ENCODE measurements around the gene TMEM229B.

The TMEM229B gene

DNA sequence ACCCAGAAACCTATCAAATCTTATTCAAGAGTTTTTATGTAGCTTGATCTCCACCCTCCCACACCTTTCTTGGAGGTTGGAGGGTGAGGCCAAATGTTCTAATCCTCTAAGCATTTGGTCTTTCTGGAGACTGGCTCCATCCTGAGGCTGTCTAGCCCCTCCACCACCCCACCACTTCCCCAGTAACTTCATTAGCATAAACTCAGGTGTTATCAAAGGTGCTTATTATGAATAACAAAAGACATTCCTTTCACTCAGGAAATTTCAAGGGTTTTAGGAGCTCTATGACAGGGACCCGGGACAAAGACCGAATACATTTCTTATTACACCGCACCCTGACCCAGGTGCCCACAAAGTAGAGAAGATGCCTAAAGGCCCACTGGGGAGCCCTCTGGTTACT is 2.8 kb upstream of the TMEM229B start:
- DNase-seq (ENCODE audit: low read depth in 1 of 2, low spot score in 1 of 2), result no peak
- Histone ChIP-seq H3K4me3 (replicated peaks; ENCODE audit: insufficient read depth, low read length) (no peak overlapping the region), H3K27me3 (ENCODE audit: insufficient read depth, poor library complexity, severe bottlenecking) (no peaks in the 10 kb centered on the region), H3K27ac (replicated peaks) (no peak overlapping the region)
- TF ChIP-seq, protein P1, sequence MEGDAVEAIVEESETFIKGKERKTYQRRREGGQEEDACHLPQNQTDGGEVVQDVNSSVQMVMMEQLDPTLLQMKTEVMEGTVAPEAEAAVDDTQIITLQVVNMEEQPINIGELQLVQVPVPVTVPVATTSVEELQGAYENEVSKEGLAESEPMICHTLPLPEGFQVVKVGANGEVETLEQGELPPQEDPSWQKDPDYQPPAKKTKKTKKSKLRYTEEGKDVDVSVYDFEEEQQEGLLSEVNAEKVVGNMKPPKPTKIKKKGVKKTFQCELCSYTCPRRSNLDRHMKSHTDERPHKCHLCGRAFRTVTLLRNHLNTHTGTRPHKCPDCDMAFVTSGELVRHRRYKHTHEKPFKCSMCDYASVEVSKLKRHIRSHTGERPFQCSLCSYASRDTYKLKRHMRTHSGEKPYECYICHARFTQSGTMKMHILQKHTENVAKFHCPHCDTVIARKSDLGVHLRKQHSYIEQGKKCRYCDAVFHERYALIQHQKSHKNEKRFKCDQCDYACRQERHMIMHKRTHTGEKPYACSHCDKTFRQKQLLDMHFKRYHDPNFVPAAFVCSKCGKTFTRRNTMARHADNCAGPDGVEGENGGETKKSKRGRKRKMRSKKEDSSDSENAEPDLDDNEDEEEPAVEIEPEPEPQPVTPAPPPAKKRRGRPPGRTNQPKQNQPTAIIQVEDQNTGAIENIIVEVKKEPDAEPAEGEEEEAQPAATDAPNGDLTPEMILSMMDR (IDR thresholded peaks at IDR 0.05; ENCODE audit: insufficient read depth, low read length), result no peak
- TF ChIP-seq, protein P2, sequence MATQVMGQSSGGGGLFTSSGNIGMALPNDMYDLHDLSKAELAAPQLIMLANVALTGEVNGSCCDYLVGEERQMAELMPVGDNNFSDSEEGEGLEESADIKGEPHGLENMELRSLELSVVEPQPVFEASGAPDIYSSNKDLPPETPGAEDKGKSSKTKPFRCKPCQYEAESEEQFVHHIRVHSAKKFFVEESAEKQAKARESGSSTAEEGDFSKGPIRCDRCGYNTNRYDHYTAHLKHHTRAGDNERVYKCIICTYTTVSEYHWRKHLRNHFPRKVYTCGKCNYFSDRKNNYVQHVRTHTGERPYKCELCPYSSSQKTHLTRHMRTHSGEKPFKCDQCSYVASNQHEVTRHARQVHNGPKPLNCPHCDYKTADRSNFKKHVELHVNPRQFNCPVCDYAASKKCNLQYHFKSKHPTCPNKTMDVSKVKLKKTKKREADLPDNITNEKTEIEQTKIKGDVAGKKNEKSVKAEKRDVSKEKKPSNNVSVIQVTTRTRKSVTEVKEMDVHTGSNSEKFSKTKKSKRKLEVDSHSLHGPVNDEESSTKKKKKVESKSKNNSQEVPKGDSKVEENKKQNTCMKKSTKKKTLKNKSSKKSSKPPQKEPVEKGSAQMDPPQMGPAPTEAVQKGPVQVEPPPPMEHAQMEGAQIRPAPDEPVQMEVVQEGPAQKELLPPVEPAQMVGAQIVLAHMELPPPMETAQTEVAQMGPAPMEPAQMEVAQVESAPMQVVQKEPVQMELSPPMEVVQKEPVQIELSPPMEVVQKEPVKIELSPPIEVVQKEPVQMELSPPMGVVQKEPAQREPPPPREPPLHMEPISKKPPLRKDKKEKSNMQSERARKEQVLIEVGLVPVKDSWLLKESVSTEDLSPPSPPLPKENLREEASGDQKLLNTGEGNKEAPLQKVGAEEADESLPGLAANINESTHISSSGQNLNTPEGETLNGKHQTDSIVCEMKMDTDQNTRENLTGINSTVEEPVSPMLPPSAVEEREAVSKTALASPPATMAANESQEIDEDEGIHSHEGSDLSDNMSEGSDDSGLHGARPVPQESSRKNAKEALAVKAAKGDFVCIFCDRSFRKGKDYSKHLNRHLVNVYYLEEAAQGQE (IDR thresholded peaks at IDR 0.05; ENCODE audit: insufficient replicate concordance, low read depth), result no peak
- TF ChIP-seq POLR2AphosphoS5 (IDR thresholded peaks at IDR 0.05; ENCODE audit: low read depth) (no peak), GABPA (IDR thresholded peaks at IDR 0.05; ENCODE audit: low read depth) (no peak)

DNA sequence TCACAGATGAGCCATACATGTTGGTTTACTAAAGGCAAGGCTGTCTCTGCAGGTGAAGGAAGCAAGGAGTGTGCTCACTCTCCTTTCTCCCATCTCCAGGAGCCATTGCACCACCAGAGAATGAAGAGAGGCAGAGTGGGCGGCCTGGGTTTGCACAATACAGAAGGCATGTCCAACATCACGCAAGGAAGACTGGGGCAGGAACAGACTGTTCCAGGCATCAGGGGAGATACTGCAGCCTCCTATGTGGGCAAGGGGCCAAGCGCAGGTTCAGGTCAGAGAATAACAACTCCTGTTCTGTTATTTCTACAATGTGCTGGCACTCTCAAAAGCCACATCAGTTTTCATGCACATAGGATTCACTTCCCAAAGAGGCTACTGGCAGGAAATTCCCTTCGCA is 1.7 kb upstream of the TMEM229B start:
- Histone ChIP-seq H3K27ac (replicated peaks) (no peak overlapping the region), H3K27me3 (ENCODE audit: insufficient read depth, poor library complexity, severe bottlenecking) (no peaks in the 10 kb centered on the region), H3K4me3 (replicated peaks; ENCODE audit: insufficient read depth, low read length) (no peak overlapping the region)
- DNase-seq (ENCODE audit: low read depth in 1 of 2, low spot score in 1 of 2), result no peak
- TF ChIP-seq, protein P2 (IDR thresholded peaks at IDR 0.05; ENCODE audit: insufficient replicate concordance, low read depth), result no peak
- TF ChIP-seq POLR2AphosphoS5 (IDR thresholded peaks at IDR 0.05; ENCODE audit: low read depth) (no peak), SPI1 (IDR thresholded peaks at IDR 0.05; ENCODE audit: borderline replicate concordance, low read depth) (no peak), GABPA (IDR thresholded peaks at IDR 0.05; ENCODE audit: low read depth) (no peak)
- TF ChIP-seq, protein P1 (IDR thresholded peaks at IDR 0.05; ENCODE audit: insufficient read depth, low read length), result no peak

DNA sequence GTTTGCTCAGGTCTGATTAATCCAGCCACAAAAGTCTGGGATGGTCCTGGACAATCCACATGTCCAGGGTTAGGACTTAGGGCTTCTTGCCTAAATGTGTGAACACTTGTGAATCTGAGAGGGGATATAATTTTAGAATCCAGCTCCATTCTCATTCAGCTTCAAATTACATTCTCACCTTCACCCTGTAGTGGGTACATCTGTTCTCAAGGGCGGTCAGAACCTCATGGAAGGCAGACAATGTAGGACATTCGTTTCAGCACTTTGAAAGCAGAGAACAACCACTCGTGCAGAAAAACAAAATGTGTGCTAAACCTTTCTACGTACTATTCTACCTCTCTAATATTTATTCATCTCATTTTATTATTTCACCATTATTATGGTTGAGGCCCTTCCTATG is 1.2 kb downstream of the TMEM229B start:
- no peaks in the 10 kb centered on the region for H3K27me3 ChIP-seq (ENCODE audit: insufficient read depth, poor library complexity, severe bottlenecking)
- no peak for DNase-seq (ENCODE audit: low read depth in 1 of 2, low spot score in 1 of 2)
- H3K27ac ChIP-seq (replicated peaks), result no peak overlapping the region
- TF ChIP-seq POLR2AphosphoS5 (IDR thresholded peaks at IDR 0.05; ENCODE audit: low read depth) (no peak), GABPA (IDR thresholded peaks at IDR 0.05; ENCODE audit: low read depth) (no peak), SPI1 (IDR thresholded peaks at IDR 0.05; ENCODE audit: borderline replicate concordance, low read depth) (no peak)
- TF ChIP-seq, protein P2 (IDR thresholded peaks at IDR 0.05; ENCODE audit: insufficient replicate concordance, low read depth), result no peak
- TF ChIP-seq, protein P1 (IDR thresholded peaks at IDR 0.05; ENCODE audit: insufficient read depth, low read length), result no peak
- H3K4me3 ChIP-seq (replicated peaks; ENCODE audit: insufficient read depth, low read length), result no peak overlapping the region
